Measurements from ENCODE around the gene SEMA3A. TPM values are rescaled to one million over a fixed set of nuclear protein-coding genes. Genes with fewer than 3 reads are reported as not detected.

SEMA3A gene
- total RNA-seq, 1 experiment from 2014 or later: 14.2 TPM

DNA sequence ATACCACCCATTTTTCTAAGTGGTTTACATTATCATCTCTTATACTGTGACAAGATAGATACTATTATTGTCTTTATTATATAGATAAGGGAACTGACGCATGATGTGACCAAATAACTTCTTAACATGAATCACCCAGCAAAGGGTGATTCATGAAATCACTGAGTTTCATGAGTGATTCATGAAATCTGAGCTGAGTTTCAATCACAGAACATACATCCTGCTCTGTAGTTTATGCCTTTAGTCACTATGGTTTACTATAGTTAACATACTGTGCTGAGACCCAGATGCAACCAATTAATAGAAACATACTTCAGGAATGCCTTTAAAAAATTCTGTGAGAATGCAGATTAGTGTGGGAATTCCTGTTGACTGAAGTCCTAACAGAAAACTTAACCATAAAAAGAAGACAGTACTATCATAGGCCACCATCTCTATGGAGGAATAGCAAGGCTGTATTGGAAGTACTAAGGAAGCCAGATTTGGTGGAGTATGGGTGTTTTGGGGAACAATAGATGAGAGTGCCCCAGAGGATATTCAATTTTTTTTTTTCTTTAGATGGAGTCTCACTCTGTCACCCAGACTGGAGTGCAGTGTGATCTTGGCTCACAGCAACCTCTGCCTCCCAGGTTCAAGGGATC is 43.1 kb upstream of the SEMA3A start:
- 0 out of 4 replicates have a peak, but pooled peaks cover 0 to 5% of the 10 kb centered on the region in 2 experiments for H3K9me3 ChIP-seq (ENCODE audit: control insufficient read depth in 1 of 2, insufficient read depth in 1 of 2, low read depth in 1 of 2, low read length in 2 of 2)
- POLR2A ChIA-PET: no interaction called here
- no peaks in the 10 kb centered on the region for H4K20me1 ChIP-seq (ENCODE audit: insufficient read depth)
- no TSS peak for BruUV-seq (replicated peaks)
- no peaks in the 10 kb centered on the region for H3K79me2 ChIP-seq (ENCODE audit: insufficient read depth, low read length)
- peak; percentile 68 for ATAC-seq
- H3K36me3 ChIP-seq (ENCODE audit: control insufficient read depth in 1 of 2, insufficient read depth in 2 of 2, low read length in 2 of 2): no peaks in the 10 kb centered on the region
- H3K27ac ChIP-seq (ENCODE audit: low read depth, low read length): no peak overlapping the region
- H2AFZ ChIP-seq (ENCODE audit: low read depth, low read length, poor library complexity, severe bottlenecking): peak overlapping the region; percentile 79
- H3K27me3 ChIP-seq (ENCODE audit: insufficient read depth, low read length): no peaks in the 10 kb centered on the region
- DNase-seq (ENCODE audit: low read depth, low spot score): peak; percentile 69
- intact Hi-C loops (cut with micrococcal nuclease): no loop called here
- no peak overlapping the region for H3K4me3 ChIP-seq (replicated peaks in 1 of 2; ENCODE audit: low read depth in 1 of 2, low read length in 2 of 2)
- H3K4me1 ChIP-seq (ENCODE audit: control insufficient read depth in 1 of 2, insufficient read depth in 2 of 2, low read length in 2 of 2): peaks cover 0 to 27% of the 10 kb centered on the region in 2 experiments; a peak in 2 of 4 replicates
- CTCF ChIA-PET: no interaction called here
- no peak overlapping the region for H3K9ac ChIP-seq (ENCODE audit: low read length)
- no peaks in the 10 kb centered on the region for H3K9me2 ChIP-seq (ENCODE audit: insufficient read depth)
- RAD21 ChIA-PET (ENCODE audit: low non-redundant PET in 1 of 2, low total read pairs in 2 of 2, uncharacterized antibody in 2 of 2, unreplicated experiment in 2 of 2): no interaction called here
- H3K4me2 ChIP-seq (ENCODE audit: low read length): peak overlapping the region; percentile 48
- TF ChIP-seq EGR1 (IDR thresholded peaks at IDR 0.05; ENCODE audit: low read depth) (no peak), SRF (IDR thresholded peaks at IDR 0.05; ENCODE audit: low read depth) (peak; percentile 63; the same call in 1 of the 2 replicates), CEBPB (IDR thresholded peaks at IDR 0.05; ENCODE audit: low read depth) (peak; percentile 41; the same call in 1 of the 2 replicates), CBX3 (IDR thresholded peaks at IDR 0.05; ENCODE audit: low read depth) (peak; percentile 71; the same call in 1 of the 2 replicates), JUND (IDR thresholded peaks at IDR 0.05) (peak; percentile 84), ZNF274 (IDR thresholded peaks at IDR 0.05; ENCODE audit: low read depth, low read length) (no peak), YY1 (IDR thresholded peaks at IDR 0.05; ENCODE audit: extremely low read depth, insufficient replicate concordance, low read depth, low read length) (no peak), FOSL1 (IDR thresholded peaks at IDR 0.05; ENCODE audit: low read depth) (peak; percentile 87), POLR2A (IDR thresholded peaks at IDR 0.05; ENCODE audit: borderline replicate concordance, extremely low read depth, insufficient read depth, insufficient read length) (no peak), ELF1 (IDR thresholded peaks at IDR 0.05; ENCODE audit: borderline replicate concordance, low read depth) (no peak), EZH2 (IDR thresholded peaks at IDR 0.05) (no peak), SP1 (IDR thresholded peaks at IDR 0.05; ENCODE audit: low read depth) (peak; percentile 70), RAD21 (IDR thresholded peaks at IDR 0.05; ENCODE audit: low read depth) (no peak; the same call in 1 of the 2 replicates), ZFX (IDR thresholded peaks at IDR 0.05) (no peak), TCF7L2 (IDR thresholded peaks at IDR 0.05; ENCODE audit: borderline replicate concordance, extremely low read depth, insufficient read depth, insufficient read length) (no peak), SIN3A (IDR thresholded peaks at IDR 0.05; ENCODE audit: low read depth) (0 out of 2 replicates have a peak, but pooled peaks have one; percentile 37)
- TF ChIP-seq, protein P1, sequence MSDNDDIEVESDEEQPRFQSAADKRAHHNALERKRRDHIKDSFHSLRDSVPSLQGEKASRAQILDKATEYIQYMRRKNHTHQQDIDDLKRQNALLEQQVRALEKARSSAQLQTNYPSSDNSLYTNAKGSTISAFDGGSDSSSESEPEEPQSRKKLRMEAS (IDR thresholded peaks at IDR 0.05): no peak
- TF ChIP-seq, protein P2, sequence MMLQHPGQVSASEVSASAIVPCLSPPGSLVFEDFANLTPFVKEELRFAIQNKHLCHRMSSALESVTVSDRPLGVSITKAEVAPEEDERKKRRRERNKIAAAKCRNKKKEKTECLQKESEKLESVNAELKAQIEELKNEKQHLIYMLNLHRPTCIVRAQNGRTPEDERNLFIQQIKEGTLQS (IDR thresholded peaks at IDR 0.05): no peak
- TF ChIP-seq, protein P3, sequence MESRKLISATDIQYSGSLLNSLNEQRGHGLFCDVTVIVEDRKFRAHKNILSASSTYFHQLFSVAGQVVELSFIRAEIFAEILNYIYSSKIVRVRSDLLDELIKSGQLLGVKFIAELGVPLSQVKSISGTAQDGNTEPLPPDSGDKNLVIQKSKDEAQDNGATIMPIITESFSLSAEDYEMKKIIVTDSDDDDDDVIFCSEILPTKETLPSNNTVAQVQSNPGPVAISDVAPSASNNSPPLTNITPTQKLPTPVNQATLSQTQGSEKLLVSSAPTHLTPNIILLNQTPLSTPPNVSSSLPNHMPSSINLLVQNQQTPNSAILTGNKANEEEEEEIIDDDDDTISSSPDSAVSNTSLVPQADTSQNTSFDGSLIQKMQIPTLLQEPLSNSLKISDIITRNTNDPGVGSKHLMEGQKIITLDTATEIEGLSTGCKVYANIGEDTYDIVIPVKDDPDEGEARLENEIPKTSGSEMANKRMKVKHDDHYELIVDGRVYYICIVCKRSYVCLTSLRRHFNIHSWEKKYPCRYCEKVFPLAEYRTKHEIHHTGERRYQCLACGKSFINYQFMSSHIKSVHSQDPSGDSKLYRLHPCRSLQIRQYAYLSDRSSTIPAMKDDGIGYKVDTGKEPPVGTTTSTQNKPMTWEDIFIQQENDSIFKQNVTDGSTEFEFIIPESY (IDR thresholded peaks at IDR 0.05; ENCODE audit: extremely low read depth, insufficient replicate concordance, low read length): no peak
- TF ChIP-seq, protein P4, sequence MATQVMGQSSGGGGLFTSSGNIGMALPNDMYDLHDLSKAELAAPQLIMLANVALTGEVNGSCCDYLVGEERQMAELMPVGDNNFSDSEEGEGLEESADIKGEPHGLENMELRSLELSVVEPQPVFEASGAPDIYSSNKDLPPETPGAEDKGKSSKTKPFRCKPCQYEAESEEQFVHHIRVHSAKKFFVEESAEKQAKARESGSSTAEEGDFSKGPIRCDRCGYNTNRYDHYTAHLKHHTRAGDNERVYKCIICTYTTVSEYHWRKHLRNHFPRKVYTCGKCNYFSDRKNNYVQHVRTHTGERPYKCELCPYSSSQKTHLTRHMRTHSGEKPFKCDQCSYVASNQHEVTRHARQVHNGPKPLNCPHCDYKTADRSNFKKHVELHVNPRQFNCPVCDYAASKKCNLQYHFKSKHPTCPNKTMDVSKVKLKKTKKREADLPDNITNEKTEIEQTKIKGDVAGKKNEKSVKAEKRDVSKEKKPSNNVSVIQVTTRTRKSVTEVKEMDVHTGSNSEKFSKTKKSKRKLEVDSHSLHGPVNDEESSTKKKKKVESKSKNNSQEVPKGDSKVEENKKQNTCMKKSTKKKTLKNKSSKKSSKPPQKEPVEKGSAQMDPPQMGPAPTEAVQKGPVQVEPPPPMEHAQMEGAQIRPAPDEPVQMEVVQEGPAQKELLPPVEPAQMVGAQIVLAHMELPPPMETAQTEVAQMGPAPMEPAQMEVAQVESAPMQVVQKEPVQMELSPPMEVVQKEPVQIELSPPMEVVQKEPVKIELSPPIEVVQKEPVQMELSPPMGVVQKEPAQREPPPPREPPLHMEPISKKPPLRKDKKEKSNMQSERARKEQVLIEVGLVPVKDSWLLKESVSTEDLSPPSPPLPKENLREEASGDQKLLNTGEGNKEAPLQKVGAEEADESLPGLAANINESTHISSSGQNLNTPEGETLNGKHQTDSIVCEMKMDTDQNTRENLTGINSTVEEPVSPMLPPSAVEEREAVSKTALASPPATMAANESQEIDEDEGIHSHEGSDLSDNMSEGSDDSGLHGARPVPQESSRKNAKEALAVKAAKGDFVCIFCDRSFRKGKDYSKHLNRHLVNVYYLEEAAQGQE (IDR thresholded peaks at IDR 0.05; ENCODE audit: low read depth): no peak
